Hematopoietic multipotent progenitor cell treated with erythropoietin and hydrocortisone succinate and interleukin-3 and kit ligand, for 8 days (in vitro differentiated cells): ENCODE results near the gene NIPAL1.
"Not testable (repeated sequence)": the region's sequence is repeated elsewhere in the genome, so short reads cannot be mapped to it uniquely, and the experiment has no call there.

Source experiments
- DNase-seq: peaks from one replicate; pipeline ENCODE4 v3.0.0-alpha.2; 2015

NIPAL1 gene

DNA sequence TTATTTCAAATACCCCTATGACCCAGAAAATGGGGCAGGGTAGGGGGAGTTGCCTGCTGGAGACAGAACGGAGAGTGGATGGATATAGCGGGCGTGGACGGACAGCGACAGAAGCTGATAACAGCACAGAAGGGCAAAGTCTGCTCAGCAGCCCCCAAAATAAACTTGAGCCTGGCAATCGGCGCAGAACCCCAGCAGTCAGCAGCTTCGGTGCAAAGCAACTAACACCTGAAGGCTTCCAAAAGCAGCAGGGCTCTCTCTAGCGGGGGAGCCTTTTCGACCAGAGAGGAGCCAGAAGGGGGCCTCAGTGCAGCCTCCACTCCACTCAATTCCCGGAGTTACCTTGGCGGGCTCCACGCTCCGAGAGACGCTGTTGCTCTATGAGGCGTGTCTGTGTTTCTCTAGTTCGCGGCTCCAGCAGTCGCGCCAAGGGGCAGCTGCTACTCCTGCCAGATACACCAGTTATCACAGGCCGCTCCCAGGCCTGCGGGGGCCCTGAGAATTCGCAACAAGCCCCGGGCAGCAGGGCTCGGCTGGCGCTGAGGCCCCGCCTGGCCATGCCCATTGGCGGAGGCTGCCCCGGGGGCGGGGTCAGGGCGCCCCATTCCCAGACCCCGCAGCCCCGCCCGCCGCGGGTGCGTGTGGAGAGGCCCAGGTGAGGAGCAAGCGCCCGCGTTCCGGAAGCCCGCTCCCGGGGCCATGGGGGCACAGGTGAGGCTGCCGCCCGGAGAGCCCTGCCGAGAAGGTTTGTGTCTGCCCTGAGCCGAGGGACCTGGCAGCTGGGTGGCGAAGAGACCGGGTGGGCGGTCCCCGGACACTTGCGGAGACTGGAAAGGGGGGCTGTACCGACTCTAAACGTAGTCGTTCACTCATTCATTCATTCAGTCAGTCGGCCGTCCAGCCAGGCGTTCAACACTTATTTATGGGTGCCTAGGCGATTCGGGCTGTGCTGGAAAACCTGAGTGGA is at the start of gene NIPAL1, which contains the start of gene CNGA1:
Gene NIPAL1 (plus strand): TSS at position 632 of the 967 bp plus-strand sequence. CDS start 68 bp downstream, at position 700.
Gene CNGA1 (minus strand): TSS at position 541 of the 967 bp plus-strand sequence. CDS start 63,992 bp downstream, outside the sequence.
- DNase-seq: peak; percentile 82

DNA sequence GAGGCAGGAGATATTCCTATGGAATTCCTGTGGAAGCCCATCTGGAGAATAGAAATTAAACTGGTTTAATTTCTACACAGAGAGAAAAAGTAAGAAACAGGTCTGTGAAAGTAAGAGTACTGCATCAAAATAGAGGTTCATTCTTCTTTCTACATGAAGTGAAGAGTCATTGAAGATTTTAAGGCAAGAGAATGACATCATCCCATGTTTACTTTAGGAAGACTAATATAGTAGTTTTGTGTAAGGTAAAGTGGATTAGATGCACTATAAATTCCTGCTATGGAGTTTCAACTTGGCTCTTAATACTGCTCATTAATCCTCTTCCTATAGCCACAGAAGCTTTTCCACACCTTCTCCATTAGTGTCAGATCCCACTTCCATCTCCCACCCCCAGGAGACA is 47.7 kb upstream of the NIPAL1 start:
- DNase-seq: no peak

DNA sequence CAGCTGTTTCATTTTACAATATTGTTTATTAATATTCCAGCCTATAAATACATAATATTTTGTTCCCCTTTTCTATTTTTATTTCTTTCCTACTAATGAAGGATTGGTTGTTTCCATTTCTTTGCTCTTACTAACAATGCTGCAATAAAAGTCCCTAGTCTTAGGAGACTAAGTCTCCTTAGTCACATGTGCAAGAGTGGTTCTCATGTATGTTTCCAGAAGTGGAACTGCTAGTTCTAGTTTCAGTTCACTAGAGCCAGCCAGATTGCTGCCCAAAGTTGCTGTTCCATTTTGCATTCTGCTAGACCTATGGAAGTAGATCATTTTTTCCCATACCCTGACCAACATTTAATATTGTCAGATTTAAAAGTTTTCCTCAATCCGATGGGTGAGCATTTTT is 44.4 kb upstream of the NIPAL1 start:
- DNase-seq: no peak

DNA sequence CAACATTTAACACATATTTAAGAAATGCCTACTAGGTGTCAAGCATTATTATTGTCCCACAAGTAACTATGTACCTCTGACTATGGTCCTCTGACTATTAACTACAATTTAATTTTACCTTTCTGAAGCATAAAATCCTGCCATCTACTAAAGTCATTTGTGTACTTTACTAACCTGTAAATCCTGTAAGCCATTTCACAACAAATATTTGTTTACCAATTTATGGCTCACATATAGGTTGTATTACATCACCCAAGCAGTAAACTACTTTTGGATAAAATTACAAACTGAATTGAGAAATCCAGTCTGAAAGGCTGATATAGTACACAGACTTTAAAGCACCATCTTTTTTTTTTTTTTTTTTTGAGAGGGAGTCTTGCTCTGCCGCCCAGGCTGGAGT is 43.9 kb upstream of the NIPAL1 start:
- no peak for DNase-seq

DNA sequence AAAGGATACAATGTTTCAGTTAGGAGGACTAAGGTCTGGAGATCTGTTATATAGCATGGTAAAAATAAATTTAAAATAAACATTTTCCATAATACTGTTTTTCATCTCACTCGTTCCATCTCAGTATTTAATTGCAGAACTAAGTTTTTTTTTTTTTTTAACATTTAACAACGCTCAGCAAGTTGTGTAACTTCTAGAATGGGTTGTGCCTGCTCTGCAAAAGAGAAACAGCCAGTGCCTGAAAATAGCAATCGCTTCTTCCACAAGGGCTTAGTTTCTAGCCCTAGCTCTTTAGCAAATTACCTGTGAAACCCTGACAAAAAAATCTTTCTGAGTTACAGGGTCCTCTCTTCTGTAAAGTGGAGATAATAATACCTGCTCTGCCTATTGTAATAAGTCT is 42.0 kb upstream of the NIPAL1 start:
- DNase-seq: no peak

DNA sequence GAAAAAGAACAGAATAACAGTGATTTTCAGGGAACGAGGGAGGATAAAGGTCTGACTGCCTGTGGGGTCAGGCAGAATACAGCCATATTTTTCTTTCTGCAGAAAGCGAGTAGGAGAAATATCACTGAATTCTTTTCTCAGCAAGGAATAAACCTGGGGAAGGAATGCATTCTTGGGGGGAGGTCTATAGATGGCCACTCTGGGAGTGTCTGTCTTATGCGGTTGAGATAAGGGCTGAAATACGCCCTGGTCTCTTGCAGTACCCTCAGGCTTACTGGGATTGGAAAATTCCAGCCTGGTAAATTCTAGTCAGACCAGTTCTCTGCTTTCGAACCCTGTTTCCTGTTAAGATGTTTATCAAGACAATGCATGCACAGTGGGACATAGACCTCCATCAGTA is 26.4 kb upstream of the NIPAL1 start:
- DNase-seq: no peak

DNA sequence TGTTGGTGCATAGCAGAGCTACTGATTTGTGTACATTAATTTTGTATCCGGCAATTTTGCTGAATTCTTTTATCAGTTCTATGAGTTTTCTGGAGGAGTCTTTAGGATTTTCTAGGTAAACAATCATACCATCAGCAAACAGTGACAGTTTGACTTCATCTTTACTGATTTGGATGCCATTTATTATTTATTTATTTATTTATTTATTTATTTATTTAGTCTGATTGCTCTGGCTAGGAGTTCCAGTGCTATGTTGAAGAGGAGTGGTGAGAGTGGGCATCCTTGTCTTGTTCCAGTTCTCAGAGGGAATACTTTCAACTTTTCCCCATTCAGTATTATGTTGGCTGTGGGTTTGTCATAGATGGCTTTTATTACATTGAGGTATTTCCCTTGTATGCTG is 24.1 kb upstream of the NIPAL1 start:
- not testable (repeated sequence) for DNase-seq

DNA sequence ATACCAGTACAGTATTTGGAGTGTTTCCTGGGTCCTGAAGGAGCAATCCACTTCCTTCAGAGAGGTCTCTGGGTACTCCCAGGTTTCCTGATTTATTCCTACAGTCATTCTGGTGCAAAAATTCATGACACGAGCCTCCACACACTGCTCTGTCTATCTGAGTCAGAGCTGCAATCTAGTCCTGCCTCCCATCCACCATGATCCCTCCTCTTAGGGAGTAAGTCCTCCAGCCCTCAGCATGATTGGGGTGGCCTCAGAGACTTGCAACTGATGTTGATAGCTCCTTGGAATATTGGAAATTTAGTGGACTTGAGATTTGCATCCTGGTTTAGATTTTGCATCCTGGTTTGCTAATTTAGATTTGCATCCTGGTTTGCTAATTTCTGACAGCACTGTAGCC is 20.6 kb upstream of the NIPAL1 start:
- DNase-seq: no peak

DNA sequence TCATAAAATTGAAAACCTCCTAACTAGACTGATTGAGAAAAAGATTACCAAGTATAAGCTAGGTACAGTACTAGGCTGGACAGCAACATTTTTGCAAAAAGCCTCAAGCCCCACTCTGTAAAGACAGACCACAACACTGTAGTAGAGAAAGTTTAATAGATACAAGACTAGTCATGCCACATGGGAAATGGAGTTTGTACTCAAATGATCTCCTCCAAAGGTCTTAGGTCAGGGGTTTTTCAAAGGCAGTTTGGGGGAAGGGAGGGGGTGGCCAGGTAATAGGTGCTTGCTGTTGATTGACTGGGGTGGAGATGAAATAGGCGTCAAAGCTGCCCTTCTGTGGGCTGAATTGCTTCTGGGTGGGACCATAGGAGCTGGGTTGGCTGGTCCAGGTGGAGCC is 14.3 kb upstream of the NIPAL1 start:
- DNase-seq: no peak

DNA sequence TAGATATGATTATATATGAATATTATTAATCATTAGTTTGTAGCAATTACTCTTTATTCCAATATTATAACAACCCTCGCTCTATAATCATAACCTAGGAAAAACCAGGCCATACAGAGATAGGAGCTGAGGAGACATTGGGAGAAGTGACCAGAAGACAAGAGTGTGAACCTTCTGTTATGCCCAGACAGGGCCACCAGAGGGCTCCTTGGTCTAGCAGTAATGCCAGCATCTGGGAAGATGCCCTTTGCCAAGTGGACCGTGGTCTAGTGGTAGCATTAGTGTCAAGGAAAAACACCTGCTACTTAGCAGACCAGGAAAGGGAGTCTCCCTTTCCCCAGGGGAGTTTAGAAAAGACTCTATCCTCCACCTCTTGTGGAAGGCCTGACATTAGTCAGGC is 13.0 kb upstream of the NIPAL1 start:
- DNase-seq: peak; percentile 31

DNA sequence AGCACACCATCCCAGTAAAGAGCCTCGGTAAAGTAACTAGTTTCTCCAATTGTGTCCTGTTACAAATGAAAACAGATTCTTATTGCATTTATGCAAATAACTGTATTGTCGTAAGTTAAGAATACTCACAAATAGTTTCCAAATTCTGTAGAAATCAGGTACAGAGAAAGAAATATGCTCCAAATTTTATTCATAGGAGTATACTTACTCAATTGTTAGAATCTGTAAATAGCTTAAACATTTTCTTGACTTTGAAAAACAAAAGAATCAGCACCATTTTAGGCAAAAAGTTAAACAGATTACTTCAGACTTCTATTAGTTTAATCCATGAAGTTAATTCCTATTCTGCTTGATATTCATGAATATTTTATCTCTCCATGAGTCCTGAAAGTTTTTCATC is 10.8 kb upstream of the NIPAL1 start:
- DNase-seq: no peak

DNA sequence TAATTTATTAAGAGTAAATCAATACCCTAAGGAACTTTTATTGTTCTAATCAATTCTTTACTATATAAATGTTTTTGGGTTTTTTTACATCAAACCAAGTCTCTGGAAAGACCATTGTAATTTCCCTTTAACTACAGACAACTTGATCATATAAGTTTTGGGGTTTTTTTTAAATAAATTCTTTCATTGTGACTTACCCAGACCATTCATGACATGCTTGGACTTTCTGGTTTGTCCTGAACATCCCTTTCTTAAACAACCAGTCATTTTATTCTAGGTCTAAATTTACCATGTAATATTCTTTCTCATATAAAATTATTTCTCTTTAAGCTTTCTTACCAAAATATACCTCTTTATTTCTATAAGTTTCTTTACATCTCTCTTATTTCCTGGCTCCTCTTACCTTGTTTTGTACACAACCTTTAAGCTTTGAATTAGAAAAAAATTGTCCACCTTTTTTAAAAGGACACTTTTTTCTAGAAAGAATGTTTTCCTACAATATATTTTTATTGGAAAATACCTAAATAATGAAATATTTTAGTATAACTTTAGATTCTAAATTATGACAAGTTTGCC is 8.5 kb upstream of the NIPAL1 start:
- DNase-seq: no peak

DNA sequence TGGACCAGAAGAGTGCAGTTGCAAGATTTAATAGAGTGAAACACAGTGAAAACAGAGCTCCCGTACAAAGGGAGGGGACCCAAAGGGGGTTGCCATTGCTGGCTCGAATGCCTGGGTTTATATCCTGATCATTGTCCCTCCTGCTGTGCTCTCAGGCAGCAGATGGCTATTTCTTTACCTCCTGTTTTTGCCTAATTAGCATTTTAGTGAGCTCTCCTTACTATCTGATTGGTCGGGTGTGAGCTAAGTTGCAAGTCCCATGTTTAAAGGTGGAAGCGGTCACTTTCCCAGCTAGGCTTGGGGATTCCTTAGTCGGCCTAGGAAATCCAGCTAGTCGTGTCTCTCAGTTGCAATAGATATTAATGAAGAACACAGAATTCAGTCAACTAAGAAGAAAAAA is 5.7 kb upstream of the NIPAL1 start:
- not testable (repeated sequence) for DNase-seq

DNA sequence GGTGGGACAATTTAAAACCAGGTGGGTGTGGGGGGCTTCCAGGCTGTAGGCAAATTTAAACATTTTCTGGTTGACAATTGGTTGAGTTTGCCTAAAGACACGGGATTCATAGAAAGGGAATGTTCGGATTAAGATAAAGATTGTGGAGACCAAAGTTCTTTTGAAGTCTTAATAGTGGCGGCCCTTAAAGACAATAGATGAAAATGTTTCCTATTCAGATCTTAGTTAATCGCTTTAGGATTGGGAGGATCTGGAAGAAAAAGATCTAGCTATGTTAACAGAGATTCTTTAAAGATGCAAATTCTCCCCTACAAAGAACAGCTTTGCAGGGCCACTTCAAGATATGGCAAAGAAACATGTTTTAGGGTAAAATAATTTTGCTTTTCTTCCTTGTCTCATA is 4.8 kb upstream of the NIPAL1 start:
- no peak for DNase-seq

DNA sequence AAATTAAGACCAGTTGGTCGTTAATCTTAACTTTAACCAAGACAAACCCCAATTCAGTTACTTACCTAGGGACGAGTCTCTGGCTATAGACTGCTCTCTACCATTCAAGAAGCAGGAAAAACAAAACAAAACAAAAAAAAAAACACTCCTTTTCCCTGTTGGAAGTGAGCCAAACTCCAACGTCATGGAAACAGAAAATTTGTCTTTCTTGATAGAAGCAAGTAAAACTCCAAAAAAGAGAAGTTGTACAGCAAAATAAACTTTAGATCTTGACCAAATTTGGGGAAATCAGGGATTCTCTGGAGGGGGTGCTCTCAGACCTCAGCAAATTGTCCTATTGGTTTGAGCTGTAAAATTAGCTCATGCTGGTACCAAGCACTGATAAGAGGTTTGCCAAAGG is 3.7 kb upstream of the NIPAL1 start:
- peak; percentile 4 for DNase-seq

DNA sequence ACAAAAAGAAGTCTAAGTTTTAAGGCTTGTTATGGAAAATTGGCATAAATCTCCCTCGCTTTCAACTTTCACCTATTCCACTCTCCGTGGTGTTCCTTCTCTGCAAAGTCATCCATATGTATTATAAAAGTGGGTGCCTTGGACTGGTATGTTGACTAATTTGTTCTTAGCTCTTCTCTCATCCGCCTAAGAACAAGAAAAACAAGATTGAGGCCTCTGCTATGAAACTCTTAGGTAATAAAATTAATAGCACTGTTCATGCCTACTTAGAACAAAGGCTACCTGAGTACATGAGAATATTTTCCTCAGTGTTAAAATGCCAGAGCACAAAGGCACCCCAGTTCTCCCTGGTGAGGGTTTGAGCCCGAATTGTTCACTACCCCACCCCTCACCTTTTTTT is 1.4 kb upstream of the NIPAL1 start:
- no peak for DNase-seq

DNA sequence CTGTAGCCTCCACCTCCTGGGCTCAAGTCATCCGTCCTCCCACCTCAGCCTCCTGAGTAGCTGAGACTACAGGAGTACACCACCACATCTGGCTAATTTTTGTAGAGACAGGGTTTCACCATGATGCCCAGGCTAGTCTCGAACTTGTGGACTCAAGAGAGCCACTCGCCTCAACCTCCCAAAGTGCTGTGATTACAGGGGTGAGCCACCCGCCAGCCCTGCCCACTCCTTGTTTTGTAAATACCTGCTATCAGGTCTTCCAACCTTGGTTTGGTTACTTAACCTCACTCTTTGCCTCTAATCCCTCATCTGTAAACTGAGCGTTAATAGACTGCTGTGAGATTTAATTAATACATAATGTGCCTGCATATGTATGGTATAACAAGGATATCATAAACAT is 894 bp upstream of the NIPAL1 start:
- no peak for DNase-seq

DNA sequence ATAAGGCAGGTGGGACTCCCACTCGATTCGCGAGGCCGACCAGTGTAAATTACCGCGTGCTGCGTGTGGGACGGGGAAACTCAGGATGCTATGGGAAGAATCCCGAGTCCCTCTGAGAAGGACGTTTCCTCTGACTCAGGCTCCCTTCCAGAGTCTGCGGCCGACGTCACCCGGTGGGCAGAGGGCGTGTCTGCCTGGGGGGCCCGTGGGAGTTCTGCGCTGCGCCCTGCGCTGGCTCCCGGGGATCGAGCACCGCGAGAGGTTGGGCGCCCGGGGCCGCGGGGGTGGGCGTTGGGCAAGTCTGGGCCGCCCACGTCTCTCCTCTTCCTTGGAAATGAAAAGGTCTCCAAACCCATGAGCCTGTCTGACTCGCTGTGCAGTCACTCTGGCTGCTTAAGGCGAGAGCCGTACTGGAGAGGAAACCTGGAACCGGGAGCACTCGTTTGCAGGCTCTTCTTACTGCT is 568 bp downstream of the NIPAL1 start:
- DNase-seq: no peak

DNA sequence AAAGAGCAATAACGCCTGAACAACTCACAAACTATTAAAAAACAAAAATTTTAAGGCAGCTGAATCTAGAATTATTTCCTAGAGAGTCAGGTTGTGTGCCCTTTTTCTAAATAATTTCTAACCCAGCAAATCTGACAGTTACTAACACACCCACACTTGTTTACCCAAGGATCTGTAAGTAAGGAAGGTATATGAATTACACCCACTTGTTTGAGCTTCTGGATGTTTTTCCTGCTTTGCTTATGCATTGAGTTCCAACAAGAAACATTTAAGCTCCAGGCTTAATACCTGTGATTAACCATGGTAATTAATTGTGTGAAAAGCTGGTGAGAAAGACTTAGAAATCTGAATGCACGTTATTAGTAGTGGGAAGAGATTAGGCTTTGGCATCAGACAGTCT is 1.5 kb downstream of the NIPAL1 start:
- DNase-seq: no peak

DNA sequence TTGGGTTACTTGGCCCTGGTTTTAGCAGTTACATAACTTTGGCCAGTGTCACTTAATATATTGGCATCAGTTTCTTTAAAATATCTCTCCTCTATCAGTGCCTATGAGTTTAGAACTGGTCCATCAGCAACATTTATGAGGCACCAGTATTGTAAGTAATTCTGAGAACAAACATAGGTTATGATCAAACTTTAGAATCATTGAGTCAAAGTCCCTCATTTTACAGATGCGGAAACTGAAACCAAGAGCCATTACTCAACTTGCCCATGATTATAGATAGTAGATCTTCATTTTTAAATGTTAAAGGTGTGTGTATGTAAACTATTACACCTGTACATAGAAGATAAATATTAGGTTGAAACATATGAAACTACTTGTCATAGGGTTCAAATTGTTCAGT is 4.5 kb downstream of the NIPAL1 start:
- no peak for DNase-seq

DNA sequence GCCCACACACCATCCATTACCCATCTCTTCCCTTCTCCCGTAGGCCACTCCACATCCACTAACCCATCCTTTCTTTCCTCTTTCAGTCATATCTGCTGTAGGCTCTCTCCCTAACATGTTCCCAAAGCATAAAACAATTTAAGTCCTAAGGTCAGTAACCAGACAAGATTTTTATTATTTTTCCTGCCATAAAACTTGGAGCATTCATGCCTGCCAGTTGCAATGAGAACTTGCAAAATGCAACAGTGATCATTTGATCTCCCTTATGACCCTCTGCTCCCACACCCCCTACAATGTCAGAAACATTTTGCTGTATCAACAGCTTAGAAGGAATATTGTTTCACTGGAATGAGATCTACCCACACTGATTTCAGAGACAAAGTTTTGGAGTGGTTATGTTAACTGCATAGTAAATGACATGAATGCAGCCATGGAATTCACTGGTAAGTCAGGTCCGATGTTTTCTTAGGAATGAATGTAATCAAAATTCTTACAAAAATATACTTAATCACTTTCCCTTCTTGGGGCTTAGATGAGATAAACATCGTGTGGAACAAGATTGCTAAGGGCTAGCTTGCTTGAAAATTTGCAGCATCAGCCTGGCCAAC is 5.7 kb downstream of the NIPAL1 start:
- no peak for DNase-seq

DNA sequence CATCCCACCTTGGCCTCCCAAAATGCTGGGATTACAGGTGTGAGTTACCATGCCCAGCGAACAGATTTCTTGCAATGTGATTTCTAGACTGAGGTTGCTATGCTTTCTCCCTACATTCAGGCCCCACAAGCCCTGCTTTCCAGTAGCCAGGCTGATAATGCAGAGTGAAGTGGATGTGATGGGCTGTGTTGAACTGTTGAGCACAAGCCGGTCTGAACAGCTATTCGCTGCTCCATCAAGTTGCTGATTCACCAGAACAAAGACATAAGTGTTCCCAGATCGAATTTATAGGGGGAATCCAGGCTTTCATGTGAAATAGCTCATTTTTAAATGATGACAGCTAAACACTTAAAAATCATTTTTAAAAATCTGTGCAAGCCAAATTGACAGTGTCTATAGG is 8.0 kb downstream of the NIPAL1 start:
- no peak for DNase-seq

DNA sequence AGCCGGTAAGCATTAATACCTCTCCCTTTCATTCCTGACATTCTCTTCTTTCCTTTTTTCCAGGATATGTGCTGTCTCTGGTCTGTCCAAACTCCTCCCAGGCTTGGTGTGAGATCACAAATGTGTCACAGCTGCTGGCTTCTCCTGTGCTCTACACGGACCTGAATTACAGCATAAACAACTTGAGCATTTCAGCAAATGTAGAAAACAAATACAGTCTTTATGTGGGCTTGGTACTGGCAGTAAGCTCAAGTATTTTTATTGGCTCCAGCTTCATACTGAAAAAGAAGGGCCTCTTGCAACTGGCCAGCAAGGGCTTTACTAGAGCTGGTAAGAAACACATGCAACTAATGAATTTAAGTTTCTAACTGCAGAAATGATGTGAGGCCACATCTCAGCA is 8.4 kb downstream of the NIPAL1 start:
- no peak for DNase-seq

DNA sequence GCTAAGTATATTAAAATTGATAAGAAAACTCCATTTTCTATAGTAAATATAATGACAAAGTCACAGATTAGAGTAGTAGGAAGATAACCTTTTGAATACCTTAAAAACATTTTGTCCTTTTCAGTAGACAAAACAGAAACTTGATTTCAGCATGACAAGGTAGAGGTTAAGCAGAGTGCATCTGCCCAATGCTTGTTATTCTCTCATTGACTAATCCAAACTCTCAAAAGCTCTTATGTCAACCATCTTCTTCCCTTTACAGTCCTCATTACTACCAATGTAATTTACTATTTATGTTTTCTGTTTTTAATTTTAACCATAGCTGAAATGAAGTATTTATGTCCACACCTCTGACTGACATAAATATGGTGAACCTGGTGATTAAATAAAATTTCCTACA is 11.1 kb downstream of the NIPAL1 start:
- DNase-seq: no peak
